ENCODE measurements around the gene WFDC6. TPM values are rescaled to one million over a fixed set of nuclear protein-coding genes. Genes with fewer than 3 reads are reported as not detected.

WFDC6 gene
- total RNA-seq, 1 donor from 2014 or later: not detected

- no peak for TF ChIP-seq CTCF (IDR thresholded peaks at IDR 0.05)
- Histone ChIP-seq H3K4me3 (no peak overlapping the region), H3K36me3 (no peaks in the 10 kb centered on the region), H3K27ac (no peak overlapping the region), H3K4me1 (no peaks in the 10 kb centered on the region), H3K27me3 (ENCODE audit: low read depth) (peaks cover 5% of the 10 kb centered on the region), H3K9me3 (no peaks in the 10 kb centered on the region)
- ATAC-seq (no peak), DNase-seq (no peak)
- intact Hi-C loops (cut with DNase I): no loop called here
These were observed 32.9 kb downstream of the WFDC6 start for GRCh38 chr20:45506398-45506797.

GRCh38 chr20:45503403-45503802 is 35.9 kb downstream of the WFDC6 start:
- Histone ChIP-seq H3K27ac (no peak overlapping the region), H3K4me1 (no peaks in the 10 kb centered on the region), H3K27me3 (ENCODE audit: low read depth) (peaks cover 18% of the 10 kb centered on the region), H3K9me3 (no peaks in the 10 kb centered on the region), H3K4me3 (no peak overlapping the region), H3K36me3 (no peaks in the 10 kb centered on the region)
- no peak for TF ChIP-seq CTCF (IDR thresholded peaks at IDR 0.05)
- ATAC-seq: no peak
- DNase-seq: no peak
- intact Hi-C loops (cut with DNase I): no loop called here

GRCh38 chr20:45502561-45502960 is 36.7 kb downstream of the WFDC6 start:
- no peak for TF ChIP-seq CTCF (IDR thresholded peaks at IDR 0.05)

GRCh38 chr20:45501600-45501999 is 37.7 kb downstream of the WFDC6 start:
- no peaks in the 10 kb centered on the region for H3K9me3 ChIP-seq
- H3K27me3 ChIP-seq (ENCODE audit: low read depth): peaks cover 18% of the 10 kb centered on the region
- no peak for DNase-seq
- H3K4me3 ChIP-seq: no peak overlapping the region
- H3K36me3 ChIP-seq: no peaks in the 10 kb centered on the region
- intact Hi-C loops (cut with DNase I): no loop called here
- ATAC-seq: peak; percentile 38 to 90
- H3K27ac ChIP-seq: no peak overlapping the region
- H3K4me1 ChIP-seq: no peaks in the 10 kb centered on the region
- TF ChIP-seq CTCF (IDR thresholded peaks at IDR 0.05): no peak

More at GRCh38 chr20:45502561-45502960, 36.7 kb downstream of the WFDC6 start:
- intact Hi-C loops (cut with DNase I): no loop called here
- Histone ChIP-seq H3K9me3 (no peaks in the 10 kb centered on the region), H3K4me3 (no peak overlapping the region), H3K36me3 (no peaks in the 10 kb centered on the region), H3K4me1 (no peaks in the 10 kb centered on the region), H3K27ac (no peak overlapping the region), H3K27me3 (ENCODE audit: low read depth) (peaks cover 18% of the 10 kb centered on the region)
- ATAC-seq (peak in 1 of 2 donors; percentile 67), DNase-seq (no peak)

GRCh38 chr20:45500022-45500421 is 39.3 kb downstream of the WFDC6 start:
- intact Hi-C loops (cut with DNase I): no loop called here
- DNase-seq: no peak
- Histone ChIP-seq H3K27me3 (ENCODE audit: low read depth) (peaks cover 18% of the 10 kb centered on the region), H3K9me3 (no peaks in the 10 kb centered on the region), H3K4me1 (no peaks in the 10 kb centered on the region), H3K4me3 (no peak overlapping the region), H3K36me3 (no peaks in the 10 kb centered on the region), H3K27ac (no peak overlapping the region)
- ATAC-seq: no peak
- no peak for TF ChIP-seq CTCF (IDR thresholded peaks at IDR 0.05)

All from lower lobe of right lung (tissue), 2 donors.